Measurements from ENCODE around the gene GADL1.

Gene GADL1

DNA sequence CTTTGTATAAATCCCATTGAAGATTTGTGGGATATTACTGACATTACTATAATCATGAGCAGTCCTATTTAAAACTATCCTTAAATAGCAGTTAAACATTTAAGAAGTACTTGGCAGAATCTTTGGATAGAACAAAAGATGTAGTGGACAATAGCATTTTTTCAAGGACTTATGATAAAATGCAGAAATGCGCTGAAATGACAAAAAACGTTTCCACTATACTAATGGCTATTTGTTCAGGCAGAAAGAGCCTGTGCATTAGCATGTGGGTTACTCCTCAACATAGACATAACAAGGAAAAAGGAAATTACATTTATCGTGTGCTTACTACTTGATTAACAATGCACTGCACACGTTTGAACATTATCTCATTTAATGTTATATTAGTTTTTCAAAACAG, 80.7 kb downstream of the GADL1 start:
- H3K27me3 Mint-ChIP-seq (ENCODE audit: low read depth), result peaks cover 2% of the 10 kb centered on the region
- no peaks in the 10 kb centered on the region for H3K9me3 Mint-ChIP-seq
- no peak for DNase-seq (ENCODE audit: low spot score)
- no peaks in the 10 kb centered on the region for H3K36me3 Mint-ChIP-seq (ENCODE audit: low read depth)
- no peak overlapping the region for H3K27ac Mint-ChIP-seq
- no peak overlapping the region for H3K4me3 Mint-ChIP-seq
- peaks cover 2% of the 10 kb centered on the region for H3K4me1 Mint-ChIP-seq (ENCODE audit: low read depth)

DNA sequence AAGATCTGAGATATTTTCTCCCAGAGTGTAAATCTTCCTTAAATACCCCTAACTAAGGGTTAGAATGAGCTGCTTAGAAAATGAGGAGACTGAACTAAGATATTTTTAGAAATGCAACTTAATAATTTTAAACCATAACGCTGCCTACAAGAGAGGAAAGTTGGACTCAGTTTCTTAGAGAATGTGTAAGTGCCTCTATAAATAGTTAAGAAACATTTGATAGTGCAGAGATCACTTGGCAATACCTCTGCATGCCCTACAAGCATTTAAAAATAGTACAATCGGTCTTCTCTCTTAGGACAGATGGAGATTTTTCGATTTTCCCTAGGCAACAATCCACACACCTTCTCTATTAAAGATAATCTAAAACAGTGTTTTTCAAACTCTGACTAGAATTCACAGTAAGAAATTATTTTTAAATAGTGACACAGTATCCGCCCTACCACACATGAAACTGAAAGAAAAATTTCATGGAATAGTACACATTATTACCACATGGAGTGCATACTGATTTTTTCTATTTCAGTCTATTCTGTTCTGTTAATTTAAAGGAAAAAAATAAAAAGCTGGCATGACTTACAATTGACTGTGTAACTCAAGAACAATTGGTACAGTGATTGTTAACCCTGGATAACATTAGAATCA, 83.2 kb downstream of the GADL1 start:
- H3K4me1 Mint-ChIP-seq (ENCODE audit: low read depth), result no peaks in the 10 kb centered on the region
- no peak overlapping the region for H3K4me3 Mint-ChIP-seq
- no peak overlapping the region for H3K27ac Mint-ChIP-seq

GRCh38 chr3:30810625-30811024, 83.8 kb downstream of the GADL1 start:
- Mint-ChIP-seq H3K4me3 (no peak overlapping the region), H3K27ac (no peak overlapping the region), H3K9me3 (no peaks in the 10 kb centered on the region), H3K36me3 (ENCODE audit: low read depth) (no peaks in the 10 kb centered on the region), H3K4me1 (ENCODE audit: low read depth) (no peaks in the 10 kb centered on the region), H3K27me3 (ENCODE audit: low read depth) (peaks cover 4% of the 10 kb centered on the region)
- DNase-seq (ENCODE audit: low spot score), result no peak

More for the DNA sequence above, 83.2 kb downstream of the GADL1 start:
- Mint-ChIP-seq H3K27me3 (ENCODE audit: low read depth) (peaks cover 4% of the 10 kb centered on the region), H3K9me3 (no peaks in the 10 kb centered on the region), H3K36me3 (ENCODE audit: low read depth) (no peaks in the 10 kb centered on the region)
- DNase-seq (ENCODE audit: low spot score), result no peak

- Mint-ChIP-seq H3K4me3 (no peak overlapping the region), H3K36me3 (ENCODE audit: low read depth) (no peaks in the 10 kb centered on the region), H3K27ac (no peak overlapping the region), H3K27me3 (ENCODE audit: low read depth) (peaks cover 4% of the 10 kb centered on the region), H3K4me1 (ENCODE audit: low read depth) (no peaks in the 10 kb centered on the region), H3K9me3 (no peaks in the 10 kb centered on the region)
- no peak for DNase-seq (ENCODE audit: low spot score)
Observed at GRCh38 chr3:30805695-30806094, 88.8 kb downstream of the GADL1 start.

GRCh38 chr3:30804984-30805383, 89.5 kb downstream of the GADL1 start:
- no peak overlapping the region for H3K27ac Mint-ChIP-seq
- H3K9me3 Mint-ChIP-seq, result no peaks in the 10 kb centered on the region
- peaks cover 4% of the 10 kb centered on the region for H3K27me3 Mint-ChIP-seq (ENCODE audit: low read depth)
- H3K4me3 Mint-ChIP-seq, result no peak overlapping the region
- DNase-seq (ENCODE audit: low spot score), result no peak
- H3K4me1 Mint-ChIP-seq (ENCODE audit: low read depth), result no peaks in the 10 kb centered on the region
- H3K36me3 Mint-ChIP-seq (ENCODE audit: low read depth), result no peaks in the 10 kb centered on the region

DNA sequence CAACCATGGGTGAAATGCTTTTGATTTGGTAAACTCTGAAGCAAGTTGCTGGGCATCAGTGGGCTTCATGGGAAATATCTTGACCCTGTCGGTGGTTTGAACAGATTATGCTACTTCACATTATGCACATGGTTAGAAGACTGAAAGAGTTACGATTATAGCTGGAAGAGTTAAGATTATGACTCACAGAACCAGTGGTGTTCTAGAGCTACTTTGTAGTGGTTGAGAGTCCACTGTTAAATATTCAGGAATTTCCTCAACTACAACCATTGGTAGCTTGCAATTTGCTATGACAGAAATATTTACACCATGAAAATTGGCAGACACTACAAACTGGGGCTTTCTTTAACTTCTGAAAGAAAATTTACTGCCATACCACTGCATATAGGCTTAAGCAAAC, 99.3 kb downstream of the GADL1 start:
- Mint-ChIP-seq H3K9me3 (no peaks in the 10 kb centered on the region), H3K27me3 (ENCODE audit: low read depth) (peaks cover 7% of the 10 kb centered on the region), H3K4me1 (ENCODE audit: low read depth) (no peaks in the 10 kb centered on the region), H3K36me3 (ENCODE audit: low read depth) (no peaks in the 10 kb centered on the region), H3K4me3 (no peak overlapping the region), H3K27ac (no peak overlapping the region)
- DNase-seq (ENCODE audit: low spot score), result no peak

DNA sequence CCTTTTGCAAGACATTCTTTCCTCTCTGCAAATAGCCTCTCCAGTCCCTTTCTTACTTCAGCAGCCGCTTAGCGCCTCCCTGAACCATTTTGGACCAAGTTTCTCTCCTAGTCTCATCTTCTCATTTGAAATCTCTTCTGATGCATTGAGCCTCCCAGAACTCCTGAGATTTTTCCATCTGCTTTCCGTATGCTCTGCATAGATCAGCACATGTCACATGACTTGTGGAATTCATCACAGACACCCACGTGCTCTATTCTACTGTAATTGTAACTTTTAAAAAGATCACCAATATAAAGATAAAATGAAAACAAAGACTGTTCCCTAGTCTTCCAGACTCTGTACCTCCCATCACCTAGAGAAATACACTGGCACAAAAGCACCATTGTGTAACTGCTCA, 100.7 kb downstream of the GADL1 start:
- Mint-ChIP-seq H3K36me3 (ENCODE audit: low read depth) (no peaks in the 10 kb centered on the region), H3K27ac (no peak overlapping the region)

GRCh38 chr3:30790150-30790549, 104.3 kb downstream of the GADL1 start:
- Mint-ChIP-seq H3K4me1 (ENCODE audit: low read depth) (peaks cover 7% of the 10 kb centered on the region), H3K27me3 (ENCODE audit: low read depth) (peaks cover 11% of the 10 kb centered on the region), H3K4me3 (no peak overlapping the region), H3K9me3 (no peaks in the 10 kb centered on the region), H3K27ac (no peak overlapping the region), H3K36me3 (ENCODE audit: low read depth) (no peaks in the 10 kb centered on the region)
- no peak for DNase-seq (ENCODE audit: low spot score)

More for the DNA sequence above, 100.7 kb downstream of the GADL1 start:
- Mint-ChIP-seq H3K4me1 (ENCODE audit: low read depth) (peaks cover 2% of the 10 kb centered on the region), H3K4me3 (no peak overlapping the region), H3K9me3 (no peaks in the 10 kb centered on the region), H3K27me3 (ENCODE audit: low read depth) (peaks cover 9% of the 10 kb centered on the region)
- no peak for DNase-seq (ENCODE audit: low spot score)

- Mint-ChIP-seq H3K36me3 (ENCODE audit: low read depth) (no peaks in the 10 kb centered on the region), H3K27me3 (ENCODE audit: low read depth) (peaks cover 20% of the 10 kb centered on the region), H3K4me3 (no peak overlapping the region), H3K9me3 (no peaks in the 10 kb centered on the region), H3K4me1 (ENCODE audit: low read depth) (peaks cover 7% of the 10 kb centered on the region), H3K27ac (no peak overlapping the region)
- no peak for DNase-seq (ENCODE audit: low spot score)
Observed at GRCh38 chr3:30786365-30786764, 108.1 kb downstream of the GADL1 start.

GRCh38 chr3:30779686-30780287, 114.7 kb downstream of the GADL1 start:
- H3K9me3 Mint-ChIP-seq, result no peaks in the 10 kb centered on the region
- H3K4me3 Mint-ChIP-seq, result no peak overlapping the region
- no peak overlapping the region for H3K27ac Mint-ChIP-seq
- H3K27me3 Mint-ChIP-seq (ENCODE audit: low read depth), result peaks cover 25% of the 10 kb centered on the region
- H3K4me1 Mint-ChIP-seq (ENCODE audit: low read depth), result no peaks in the 10 kb centered on the region
- H3K36me3 Mint-ChIP-seq (ENCODE audit: low read depth), result no peaks in the 10 kb centered on the region
- DNase-seq (ENCODE audit: low spot score), result no peak

GRCh38 chr3:30778933-30779332, 115.5 kb downstream of the GADL1 start:
- no peaks in the 10 kb centered on the region for H3K9me3 Mint-ChIP-seq
- no peaks in the 10 kb centered on the region for H3K36me3 Mint-ChIP-seq (ENCODE audit: low read depth)
- no peak overlapping the region for H3K27ac Mint-ChIP-seq
- peaks cover 27% of the 10 kb centered on the region for H3K27me3 Mint-ChIP-seq (ENCODE audit: low read depth)
- no peak for DNase-seq (ENCODE audit: low spot score)
- no peaks in the 10 kb centered on the region for H3K4me1 Mint-ChIP-seq (ENCODE audit: low read depth)
- H3K4me3 Mint-ChIP-seq, result no peak overlapping the region

GRCh38 chr3:30777426-30778113, 116.9 kb downstream of the GADL1 start:
- Mint-ChIP-seq H3K36me3 (ENCODE audit: low read depth) (no peaks in the 10 kb centered on the region), H3K27ac (no peak overlapping the region), H3K9me3 (no peaks in the 10 kb centered on the region), H3K27me3 (ENCODE audit: low read depth) (peaks cover 27% of the 10 kb centered on the region), H3K4me1 (ENCODE audit: low read depth) (no peaks in the 10 kb centered on the region), H3K4me3 (no peak overlapping the region)
- DNase-seq (ENCODE audit: low spot score), result no peak

GRCh38 chr3:30776186-30776815, 118.2 kb downstream of the GADL1 start:
- H3K4me3 Mint-ChIP-seq, result no peak overlapping the region
- no peak overlapping the region for H3K27ac Mint-ChIP-seq
- no peaks in the 10 kb centered on the region for H3K9me3 Mint-ChIP-seq
- peaks cover 24% of the 10 kb centered on the region for H3K27me3 Mint-ChIP-seq (ENCODE audit: low read depth)
- no peak for DNase-seq (ENCODE audit: low spot score)
- no peaks in the 10 kb centered on the region for H3K36me3 Mint-ChIP-seq (ENCODE audit: low read depth)
- no peaks in the 10 kb centered on the region for H3K4me1 Mint-ChIP-seq (ENCODE audit: low read depth)

DNA sequence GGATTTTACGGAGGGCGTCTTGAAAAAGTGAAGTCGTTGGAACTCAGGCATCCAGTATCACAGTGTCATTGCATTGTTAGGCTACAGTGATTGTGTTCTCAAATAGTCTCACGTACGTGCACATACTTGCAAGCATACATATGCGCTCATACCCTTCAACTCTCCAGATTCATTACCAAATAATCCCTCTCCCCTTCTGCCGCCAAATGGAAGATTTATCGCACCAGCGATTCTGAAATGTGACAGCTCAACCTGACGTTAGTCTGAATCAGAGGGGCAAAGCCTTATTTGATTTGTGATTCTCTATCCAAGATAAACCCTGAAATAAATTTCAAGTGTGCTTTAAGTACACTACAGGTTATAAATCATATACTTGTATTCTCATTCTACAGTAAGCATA, 119.4 kb downstream of the GADL1 start:
- Mint-ChIP-seq H3K27me3 (ENCODE audit: low read depth) (peaks cover 21% of the 10 kb centered on the region), H3K4me3 (no peak overlapping the region), H3K36me3 (ENCODE audit: low read depth) (no peaks in the 10 kb centered on the region), H3K9me3 (no peaks in the 10 kb centered on the region), H3K27ac (no peak overlapping the region), H3K4me1 (ENCODE audit: low read depth) (no peaks in the 10 kb centered on the region)
- no peak for DNase-seq (ENCODE audit: low spot score)
